Hepatocyte (in vitro differentiated cells): Measurements from ENCODE around the gene RAD9A. TPM values are rescaled to one million over a fixed set of nuclear protein-coding genes. Genes with fewer than 3 reads are reported as not detected.

Experiments
- DNase-seq: peaks from one replicate; pipeline ENCODE4 v3.0.0-alpha.2; 2016; ENCODE audit warnings: low spot score
- H2AFZ ChIP-seq: fragments of 200-600 bp; sonication (generic); 2 replicates; pipeline ENCODE4 v1.6.0; 2016; ENCODE audit warnings: antibody characterized with exemption, mild to moderate bottlenecking
- H3K27ac ChIP-seq: fragments of 200-600 bp; sonication (generic); 2 replicates; pipeline ENCODE4 v1.5.1; 2016; ENCODE audit warnings: mild to moderate bottlenecking
- H3K27me3 ChIP-seq: fragments of 200-600 bp; sonication (generic); 2 replicates; pipeline ENCODE4 v1.6.1; 2016
- H3K36me3 ChIP-seq: fragments of 200-600 bp; sonication (generic); replicated peaks from 2 replicates; pipeline ENCODE4 v1.5.1; 2016; ENCODE audit warnings: low read depth; ENCODE audit not compliant: insufficient read depth
- H3K4me1 ChIP-seq: fragments of 200-600 bp; sonication (generic); 2 replicates; pipeline ENCODE4 v1.5.1; 2016; ENCODE audit warnings: mild to moderate bottlenecking, moderate library complexity; ENCODE audit not compliant: insufficient read depth
- H3K4me2 ChIP-seq: fragments of 200-600 bp; sonication (generic); 2 replicates; pipeline ENCODE4 v1.6.0; 2016
- H3K4me3 ChIP-seq: fragments of 200-600 bp; sonication (generic); 2 replicates; pipeline ENCODE4 v1.5.1; 2016; ENCODE audit warnings: mild to moderate bottlenecking
- H3K79me2 ChIP-seq: fragments of 200-600 bp; sonication (generic); 2 replicates; pipeline ENCODE4 v1.6.0; 2017; ENCODE audit warnings: mild to moderate bottlenecking
- H3K9me2 ChIP-seq: fragments of 200-600 bp; sonication (generic); replicated peaks from 2 replicates; pipeline ENCODE4 v1.6.0; 2017; ENCODE audit warnings: mild to moderate bottlenecking; ENCODE audit not compliant: insufficient read depth
- H3K9me3 ChIP-seq: fragments of 200-600 bp; sonication (generic); 2 replicates; pipeline ENCODE4 v1.5.1; 2016; ENCODE audit warnings: low read depth, mild to moderate bottlenecking
- H4K20me1 ChIP-seq: fragments of 200-600 bp; sonication (generic); 2 replicates; pipeline ENCODE4 v1.6.0; 2016; ENCODE audit warnings: mild to moderate bottlenecking; ENCODE audit not compliant: insufficient read depth, poor library complexity, severe bottlenecking
- CTCF ChIP-seq: fragments of 200-600 bp; sonication (generic); IDR thresholded peaks from 2 replicates; pipeline ENCODE4 v1.5.1; 2016; ENCODE audit warnings: antibody characterized with exemption, mild to moderate bottlenecking; ENCODE audit not compliant: poor library complexity
- EZH2 ChIP-seq: fragments of 200-600 bp; sonication (generic); IDR thresholded peaks from 2 replicates; pipeline ENCODE4 v1.6.1; 2016; ENCODE audit warnings: antibody characterized with exemption, mild to moderate bottlenecking, borderline replicate concordance
- EZH2phosphoT487 ChIP-seq: fragments of 200-600 bp; sonication (generic); IDR thresholded peaks from one replicate; pipeline ENCODE4 v1.6.1; 2018; ENCODE audit warnings: antibody characterized with exemption, mild to moderate bottlenecking, low read depth, moderate library complexity; ENCODE audit not compliant: unreplicated experiment, severe bottlenecking
- WGBS: methylation state at CpG from one replicate; pipeline ENCODE4 v1.1.6; 2016; ENCODE audit warnings: low lambda C conversion rate; ENCODE audit errors: missing lambda C conversion rate; 5-methylcytosine and 5-hydroxymethylcytosine counted together
- polyA plus RNA-seq: library from polyadenylated mRNA; unstranded; fragments of >200 nt; fragmentation: Nextera tagmentation; extraction: Ambion mirVana; gene quantifications from 2 replicates; pipeline ENCODE4 v1.2.1, GENCODE V29; 2016
- total RNA-seq: library from RNA; depleted of rRNA; stranded (reverse); fragments of >200 nt; gene quantifications from 2 replicates; pipeline ENCODE4 v1.2.3, GENCODE V29; 2014

Gene RAD9A
- total and polyA plus RNA-seq, 2 experiments from 2014 or later: 20.2 to 24.0 TPM

- no peak overlapping the region for H3K27ac ChIP-seq
- DNase-seq: no peak
- 95% methylated on average over 21 of the region's 21 CpGs for WGBS
- H4K20me1 ChIP-seq: no peaks in the 10 kb centered on the region
- peaks cover 16% of the 10 kb centered on the region for H3K4me1 ChIP-seq
- no peaks in the 10 kb centered on the region for H3K9me2 ChIP-seq
- TF ChIP-seq EZH2 (no peak), CTCF (no peak), EZH2phosphoT487 (no peak)
- no peaks in the 10 kb centered on the region for H3K36me3 ChIP-seq
- H2AFZ ChIP-seq: no peak overlapping the region
- no peak overlapping the region for H3K4me3 ChIP-seq
- H3K27me3 ChIP-seq: no peaks in the 10 kb centered on the region
- no peaks in the 10 kb centered on the region for H3K9me3 ChIP-seq
- peaks cover 21% of the 10 kb centered on the region for H3K79me2 ChIP-seq
- no peak overlapping the region for H3K4me2 ChIP-seq
Measured at GRCh38 chr11:67441098-67441563, 49.3 kb downstream of the RAD9A start.

- H3K4me2 ChIP-seq: peak overlapping the region; percentile 93
- no peaks in the 10 kb centered on the region for H3K9me2 ChIP-seq
- H4K20me1 ChIP-seq: no peaks in the 10 kb centered on the region
- H3K27ac ChIP-seq: no peak overlapping the region
- H3K27me3 ChIP-seq: no peaks in the 10 kb centered on the region
- no peaks in the 10 kb centered on the region for H3K9me3 ChIP-seq
- no peak overlapping the region for H2AFZ ChIP-seq
- WGBS: 92% methylated on average over 20 of the region's 28 CpGs
- TF ChIP-seq CTCF (no peak), EZH2phosphoT487 (no peak), EZH2 (no peak)
- DNase-seq: no peak
- H3K79me2 ChIP-seq: peaks cover 21% of the 10 kb centered on the region
- peaks cover 16% of the 10 kb centered on the region for H3K4me1 ChIP-seq
- H3K4me3 ChIP-seq: no peak overlapping the region
- no peaks in the 10 kb centered on the region for H3K36me3 ChIP-seq
Measured at GRCh38 chr11:67441731-67442351, 50.1 kb downstream of the RAD9A start.

GRCh38 chr11:67442504-67443404 lies 51.0 kb downstream of the RAD9A start:
- WGBS: 43% methylated on average over 35 of the region's 45 CpGs
- TF ChIP-seq CTCF: no peak
- no peak for TF ChIP-seq EZH2phosphoT487
- no peak for TF ChIP-seq EZH2
- H3K9me3 ChIP-seq: no peaks in the 10 kb centered on the region

More at GRCh38 chr11:67442504-67443404, 51.0 kb downstream of the RAD9A start:
- Histone ChIP-seq H3K79me2 (peaks cover 21% of the 10 kb centered on the region), H3K4me3 (peak overlapping the region; percentile 90), H3K36me3 (no peaks in the 10 kb centered on the region), H3K9me2 (no peaks in the 10 kb centered on the region), H3K4me2 (peak overlapping the region; percentile 93), H2AFZ (peak overlapping the region; percentile 23), H3K4me1 (peaks cover 16% of the 10 kb centered on the region), H4K20me1 (no peaks in the 10 kb centered on the region), H3K27me3 (no peaks in the 10 kb centered on the region), H3K27ac (peak overlapping the region; percentile 80)
- no peak for DNase-seq
